ENCODE measurements around the gene SERPINA1.

The SERPINA1 gene

GRCh38 chr14:94357166-94357565 is 31.2 kb downstream of the SERPINA1 start:
- Histone ChIP-seq H3K27ac (ENCODE audit: low read length) (no peak overlapping the region), H3K27me3 (ENCODE audit: insufficient read depth, low read length, poor library complexity) (no peaks in the 10 kb centered on the region), H4K20me1 (ENCODE audit: insufficient read depth, low read length) (no peaks in the 10 kb centered on the region), H3K9ac (ENCODE audit: low read depth, low read length) (no peak overlapping the region), H3K36me3 (ENCODE audit: insufficient read depth, low read length) (no peaks in the 10 kb centered on the region), H3K4me1 (ENCODE audit: insufficient read depth, low read length) (no peaks in the 10 kb centered on the region), H3K4me3 (ENCODE audit: low read depth in 1 of 2, low read length in 2 of 2) (no peak overlapping the region), H2AFZ (ENCODE audit: low read depth, low read length) (no peak overlapping the region), H3K9me3 (ENCODE audit: insufficient read depth, low read length, severe bottlenecking) (no peaks in the 10 kb centered on the region), H3K4me2 (ENCODE audit: insufficient read depth, low read length) (no peak overlapping the region), H3K79me2 (ENCODE audit: insufficient read depth, low read length) (no peaks in the 10 kb centered on the region)
- no peak for TF ChIP-seq CTCF (IDR thresholded peaks at IDR 0.05; ENCODE audit: borderline replicate concordance, extremely low read depth, low read length, poor library complexity, severe bottlenecking)
- ATAC-seq (ENCODE audit: insufficient read depth, low read depth) (no peak), DNase-seq (no peak)

GRCh38 chr14:94356379-94357056 is 31.9 kb downstream of the SERPINA1 start:
- Histone ChIP-seq H3K27ac (ENCODE audit: low read length) (no peak overlapping the region), H3K9ac (ENCODE audit: low read depth, low read length) (no peak overlapping the region), H3K79me2 (ENCODE audit: insufficient read depth, low read length) (no peaks in the 10 kb centered on the region), H3K4me2 (ENCODE audit: insufficient read depth, low read length) (no peak overlapping the region), H2AFZ (ENCODE audit: low read depth, low read length) (no peak overlapping the region), H3K9me3 (ENCODE audit: insufficient read depth, low read length, severe bottlenecking) (no peaks in the 10 kb centered on the region), H3K4me1 (ENCODE audit: insufficient read depth, low read length) (no peaks in the 10 kb centered on the region), H4K20me1 (ENCODE audit: insufficient read depth, low read length) (no peaks in the 10 kb centered on the region), H3K4me3 (ENCODE audit: low read depth in 1 of 2, low read length in 2 of 2) (no peak overlapping the region), H3K27me3 (ENCODE audit: insufficient read depth, low read length, poor library complexity) (no peaks in the 10 kb centered on the region), H3K36me3 (ENCODE audit: insufficient read depth, low read length) (no peaks in the 10 kb centered on the region)
- DNase-seq (no peak), ATAC-seq (ENCODE audit: insufficient read depth, low read depth) (no peak)
- TF ChIP-seq EZH2 (IDR thresholded peaks at IDR 0.05; ENCODE audit: borderline replicate concordance, low read depth, low read length, severe bottlenecking) (no peak), CTCF (IDR thresholded peaks at IDR 0.05; ENCODE audit: borderline replicate concordance, extremely low read depth, low read length, poor library complexity, severe bottlenecking) (no peak)

GRCh38 chr14:94355191-94355794 is 33.1 kb downstream of the SERPINA1 start:
- Histone ChIP-seq H2AFZ (ENCODE audit: low read depth, low read length) (no peak overlapping the region), H3K4me2 (ENCODE audit: insufficient read depth, low read length) (no peak overlapping the region), H3K27me3 (ENCODE audit: insufficient read depth, low read length, poor library complexity) (no peaks in the 10 kb centered on the region), H3K9ac (ENCODE audit: low read depth, low read length) (no peak overlapping the region), H3K27ac (ENCODE audit: low read length) (no peak overlapping the region), H3K4me1 (ENCODE audit: insufficient read depth, low read length) (no peaks in the 10 kb centered on the region), H3K36me3 (ENCODE audit: insufficient read depth, low read length) (no peaks in the 10 kb centered on the region), H3K4me3 (ENCODE audit: low read depth in 1 of 2, low read length in 2 of 2) (no peak overlapping the region), H4K20me1 (ENCODE audit: insufficient read depth, low read length) (no peaks in the 10 kb centered on the region), H3K9me3 (ENCODE audit: insufficient read depth, low read length, severe bottlenecking) (no peaks in the 10 kb centered on the region), H3K79me2 (ENCODE audit: insufficient read depth, low read length) (no peaks in the 10 kb centered on the region)
- no peak for ATAC-seq (ENCODE audit: insufficient read depth, low read depth)
- no peak for TF ChIP-seq EZH2 (IDR thresholded peaks at IDR 0.05; ENCODE audit: borderline replicate concordance, low read depth, low read length, severe bottlenecking)
- TF ChIP-seq CTCF (IDR thresholded peaks at IDR 0.05; ENCODE audit: borderline replicate concordance, extremely low read depth, low read length, poor library complexity, severe bottlenecking) = no peak
- no peak for DNase-seq

Data from DND-41 (cell line).